GM23338 (cell line): ENCODE data around the gene MYO5A.

Experiments used
- CTCF ChIP-seq, 2 experiments: fragments of 200-600 bp in 1 of 2; sonication (generic) in 1 of 2; conservative IDR thresholded peaks; 2 replicates each; pipeline versions ENCODE4 v1.5.1 to v1.6.1; 2016 to 2017; ENCODE audit warnings: antibody characterized with exemption in 2 of 2, low read depth in 2 of 2, mild to moderate bottlenecking in 2 of 2, moderate library complexity in 1 of 2
- ETS1 ChIP-seq: IDR thresholded peaks from 2 replicates; pipeline ENCODE4 v1.6.1; 2016; ENCODE audit warnings: antibody characterized with exemption
- EZH2 ChIP-seq: fragments of 200-600 bp; sonication (generic); IDR thresholded peaks from one replicate; pipeline ENCODE4 v1.8.0; 2017; ENCODE audit warnings: antibody characterized with exemption, mild to moderate bottlenecking, low read depth; ENCODE audit not compliant: unreplicated experiment
- EZH2phosphoT487 ChIP-seq: fragments of 200-600 bp; sonication (generic); IDR thresholded peaks from one replicate; pipeline ENCODE4 v1.8.1; 2018; ENCODE audit warnings: antibody characterized with exemption; ENCODE audit not compliant: unreplicated experiment
- POLR2AphosphoS5 ChIP-seq: IDR thresholded peaks from 2 replicates; pipeline ENCODE4 v1.6.1; 2016; ENCODE audit warnings: antibody characterized with exemption, low read depth
- STAT1 ChIP-seq: IDR thresholded peaks from one replicate; pipeline ENCODE4 v1.6.1; 2016; ENCODE audit warnings: antibody characterized with exemption; ENCODE audit not compliant: unreplicated experiment
- ZNF114 ChIP-seq: fragments of 250-450 bp; sonication (Bioruptor Pico); IDR thresholded peaks from 2 replicates; pipeline ENCODE4 v1.5.0; 2020; ENCODE audit warnings: mild to moderate bottlenecking, moderate library complexity

DNA sequence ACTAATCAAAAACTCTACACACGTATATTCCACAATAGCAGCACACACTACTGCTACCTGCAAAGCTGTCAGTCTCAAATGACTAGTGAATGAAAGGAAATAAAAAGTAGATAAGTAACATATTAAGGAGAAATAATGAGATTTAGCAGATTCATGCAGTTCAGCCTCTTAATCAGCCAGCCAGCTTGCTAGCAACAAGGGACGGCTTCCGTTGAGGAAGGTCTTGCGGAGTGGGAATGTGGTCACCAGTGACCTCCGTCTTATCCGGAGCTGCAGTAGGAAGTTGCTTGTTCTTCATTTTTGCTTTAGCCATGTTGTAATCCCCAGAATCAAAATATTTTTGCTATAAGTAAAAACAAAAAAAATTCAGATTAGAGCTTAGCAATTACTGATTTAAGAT, 23.1 kb upstream of the MYO5A start:
- TF ChIP-seq STAT1 (no peak), EZH2 (no peak), POLR2AphosphoS5 (no peak), ZNF114 (CRISPR knock-in tag) (no peak), CTCF (conservative IDR thresholded peaks at IDR 0.05; ENCODE audit: low read depth in 2 of 2) (no peak), ETS1 (no peak), EZH2phosphoT487 (no peak)
